Measurements from ENCODE around the gene GTPBP4.

DNA sequence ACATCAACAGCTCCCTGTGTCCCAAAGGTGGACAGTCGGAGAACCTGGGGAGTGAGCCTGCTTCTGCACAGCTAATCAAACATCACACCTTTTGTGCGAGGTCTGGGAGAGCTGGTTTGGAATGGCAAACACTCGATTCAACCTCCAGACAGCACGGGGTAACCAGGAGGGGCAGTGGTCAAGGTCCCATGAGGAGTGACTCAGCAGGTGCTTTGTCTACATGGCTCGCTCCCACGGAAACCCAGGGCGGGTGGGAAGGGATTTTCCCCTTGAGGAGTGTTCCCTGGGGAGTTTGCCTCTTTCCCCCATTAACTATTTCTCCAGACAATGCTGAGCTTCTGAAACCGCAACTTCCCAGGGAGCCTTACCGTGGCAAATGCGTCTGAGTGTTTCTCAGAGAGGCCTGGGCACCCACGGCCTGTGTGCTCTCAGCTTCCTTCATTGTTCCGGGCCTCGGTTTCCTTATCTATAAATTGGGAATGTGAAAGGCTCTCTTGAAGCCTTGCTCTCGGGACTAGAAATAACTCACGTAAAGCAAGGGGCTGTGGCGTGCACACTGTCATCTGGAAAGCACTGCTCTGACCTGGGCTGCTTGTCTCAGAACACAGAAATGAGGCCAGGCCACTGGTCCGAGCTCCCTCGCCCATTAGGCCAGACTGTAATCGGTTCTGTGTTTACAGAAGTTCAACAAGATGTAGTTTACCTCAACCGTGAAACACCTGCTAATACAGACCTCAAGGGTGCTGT is 14.0 kb upstream of the GTPBP4 start:
- no peak for TF ChIP-seq EZH2phosphoT487 (IDR thresholded peaks at IDR 0.05; ENCODE audit: borderline replicate concordance)
- TF ChIP-seq, protein P1, sequence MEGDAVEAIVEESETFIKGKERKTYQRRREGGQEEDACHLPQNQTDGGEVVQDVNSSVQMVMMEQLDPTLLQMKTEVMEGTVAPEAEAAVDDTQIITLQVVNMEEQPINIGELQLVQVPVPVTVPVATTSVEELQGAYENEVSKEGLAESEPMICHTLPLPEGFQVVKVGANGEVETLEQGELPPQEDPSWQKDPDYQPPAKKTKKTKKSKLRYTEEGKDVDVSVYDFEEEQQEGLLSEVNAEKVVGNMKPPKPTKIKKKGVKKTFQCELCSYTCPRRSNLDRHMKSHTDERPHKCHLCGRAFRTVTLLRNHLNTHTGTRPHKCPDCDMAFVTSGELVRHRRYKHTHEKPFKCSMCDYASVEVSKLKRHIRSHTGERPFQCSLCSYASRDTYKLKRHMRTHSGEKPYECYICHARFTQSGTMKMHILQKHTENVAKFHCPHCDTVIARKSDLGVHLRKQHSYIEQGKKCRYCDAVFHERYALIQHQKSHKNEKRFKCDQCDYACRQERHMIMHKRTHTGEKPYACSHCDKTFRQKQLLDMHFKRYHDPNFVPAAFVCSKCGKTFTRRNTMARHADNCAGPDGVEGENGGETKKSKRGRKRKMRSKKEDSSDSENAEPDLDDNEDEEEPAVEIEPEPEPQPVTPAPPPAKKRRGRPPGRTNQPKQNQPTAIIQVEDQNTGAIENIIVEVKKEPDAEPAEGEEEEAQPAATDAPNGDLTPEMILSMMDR (IDR thresholded peaks at IDR 0.05 in 2 of 3, conservative IDR thresholded peaks at IDR 0.05 in 1 of 3; ENCODE audit: borderline replicate concordance in 1 of 3, insufficient read depth in 1 of 3, low read depth in 2 of 3, low read length in 2 of 3): no peak
